Mesendoderm (in vitro differentiated cells): Measurements from ENCODE around the gene CNTROB. TPM values are rescaled to one million over a fixed set of nuclear protein-coding genes. Genes with fewer than 3 reads are reported as not detected.

ENCODE experiments used
- DNase-seq: peaks from one replicate; pipeline ENCODE4 v3.0.0; 2013
- H2AK5ac ChIP-seq: 2 replicates; pipeline ENCODE4 v1.6.1; 2013; ENCODE audit warnings: low read length, inconsistent platforms
- H2BK120ac ChIP-seq: 2 replicates; pipeline ENCODE4 v1.6.1; 2013; ENCODE audit warnings: low read depth, mild to moderate bottlenecking, low read length, moderate library complexity, mixed read lengths
- H2BK15ac ChIP-seq: replicated peaks from 2 replicates; pipeline ENCODE4 v1.6.1; 2013; ENCODE audit warnings: low read depth, mild to moderate bottlenecking, moderate library complexity
- H2BK5ac ChIP-seq: 2 replicates; pipeline ENCODE4 v1.6.1; 2013; ENCODE audit warnings: low read length, inconsistent platforms
- H3K18ac ChIP-seq: 2 replicates; pipeline ENCODE4 v1.6.1; 2013; ENCODE audit warnings: mild to moderate bottlenecking, low read length, mixed read lengths
- H3K23ac ChIP-seq: one replicate; pipeline ENCODE4 v1.6.1; 2013; ENCODE audit warnings: low read length
- H3K27ac ChIP-seq: 2 replicates; pipeline ENCODE4 v1.5.1; 2013; ENCODE audit warnings: low read depth, mild to moderate bottlenecking, inconsistent platforms, low read length, moderate library complexity
- H3K27me3 ChIP-seq: 2 replicates; pipeline ENCODE4 v1.6.1; 2013; ENCODE audit warnings: low read length, control low read depth, mild to moderate bottlenecking, inconsistent platforms; ENCODE audit not compliant: insufficient read depth, poor library complexity
- H3K36me3 ChIP-seq: 2 replicates; pipeline ENCODE4 v1.6.1; 2013; ENCODE audit warnings: low read length, inconsistent platforms; ENCODE audit not compliant: control insufficient read depth, insufficient read depth
- H3K4ac ChIP-seq: one replicate; pipeline ENCODE4 v1.6.1; 2013; ENCODE audit warnings: low read depth, mild to moderate bottlenecking, low read length, moderate library complexity
- H3K4me1 ChIP-seq: 2 replicates; pipeline ENCODE4 v1.6.1; 2013; ENCODE audit warnings: low read depth, low read length, inconsistent platforms; ENCODE audit not compliant: control insufficient read depth
- H3K4me2 ChIP-seq: 2 replicates; pipeline ENCODE4 v1.6.1; 2013; ENCODE audit warnings: low read length
- H3K4me3 ChIP-seq: 2 replicates; pipeline ENCODE4 v1.5.1; 2013; ENCODE audit warnings: mild to moderate bottlenecking, low read length
- H3K56ac ChIP-seq: one replicate; pipeline ENCODE4 v1.6.1; 2013; ENCODE audit warnings: low read length
- H3K79me1 ChIP-seq: 2 replicates; pipeline ENCODE4 v1.6.1; 2013; ENCODE audit warnings: low read length, inconsistent platforms
- H3K79me2 ChIP-seq: 2 replicates; pipeline ENCODE4 v1.6.1; 2013; ENCODE audit warnings: mild to moderate bottlenecking, low read length; ENCODE audit not compliant: control insufficient read depth, insufficient read depth
- H3K9ac ChIP-seq: 2 replicates; pipeline ENCODE4 v1.6.1; 2013; ENCODE audit warnings: low read length, inconsistent platforms
- H4K5ac ChIP-seq: one replicate; pipeline ENCODE4 v1.6.1; 2013; ENCODE audit warnings: low read length
- H4K8ac ChIP-seq: one replicate; pipeline ENCODE4 v1.6.1; 2013; ENCODE audit warnings: low read depth, mild to moderate bottlenecking, control low read depth, low read length, moderate library complexity
- WGBS: extraction: QIAGEN DNeasy Blood & Tissue Kit; methylation state at CpG from one replicate; pipeline ENCODE4 v1.1.7; 2013; ENCODE audit warnings: low lambda C conversion rate, missing lambda C conversion rate; ENCODE audit not compliant: insufficient coverage; ENCODE audit errors: extremely low coverage; 5-methylcytosine and 5-hydroxymethylcytosine counted together
- polyA plus RNA-seq, 2 experiments: library from polyadenylated mRNA; stranded (reverse); fragments of 200-250 nt; gene quantifications; one replicate each; pipeline ENCODE4 v1.2.3, GENCODE V29; 2013

The CNTROB gene
- 21.6 TPM for polyA plus RNA-seq (2013, experiment 1 of 2)
- 20.3 TPM for polyA plus RNA-seq (2013, experiment 2 of 2)

- H2BK5ac ChIP-seq, result peak within 1 kb of the TSS; percentile 81
- H3K23ac ChIP-seq, result peak within 1 kb of the TSS; percentile 97
- H3K9ac ChIP-seq, result peak within 1 kb of the TSS; percentile 98
- WGBS, result no CpG with 5 or more reads among the region's 55 CpGs
- peaks cover 9% of the 10 kb centered on the region for H3K79me1 ChIP-seq
- H3K4me2 ChIP-seq, result peak within 1 kb of the TSS; percentile 96
- H3K4me1 ChIP-seq, result peaks cover 5% of the 10 kb centered on the region
- H3K56ac ChIP-seq, result peak within 1 kb of the TSS; percentile 100
- no peak within 1 kb of the TSS for H4K5ac ChIP-seq
- no peak within 1 kb of the TSS for H3K27ac ChIP-seq
- H3K36me3 ChIP-seq, result no peaks in the 10 kb centered on the region
- H2AK5ac ChIP-seq, result no peak within 1 kb of the TSS
- peak; percentile 99 for DNase-seq
- peaks cover 8% of the 10 kb centered on the region for H3K27me3 ChIP-seq
- H3K4ac ChIP-seq, result no peak within 1 kb of the TSS
- peak within 1 kb of the TSS; percentile 94 for H3K4me3 ChIP-seq
- peaks cover 2% of the 10 kb centered on the region for H3K79me2 ChIP-seq
- H2BK15ac ChIP-seq, result no peak within 1 kb of the TSS
- H2BK120ac ChIP-seq, result no peak within 1 kb of the TSS
- H3K18ac ChIP-seq, result no peak within 1 kb of the TSS
- no peak within 1 kb of the TSS for H4K8ac ChIP-seq
Measured at GRCh38 chr17:7931709-7932482, at the start of gene CNTROB, which contains the start of gene TRAPPC1. Gene CNTROB (plus strand): TSS chr17:7932206. CDS start chr17:7933080, 874 bp downstream. Gene TRAPPC1 (minus strand): TSS chr17:7931946. CDS start chr17:7931829, 117 bp downstream.

- H3K27ac ChIP-seq, result no peak overlapping the region
- H2BK5ac ChIP-seq, result no peak overlapping the region
- peaks cover 4% of the 10 kb centered on the region for H3K4me1 ChIP-seq
- H4K5ac ChIP-seq, result no peak overlapping the region
- peaks cover 11% of the 10 kb centered on the region for H3K36me3 ChIP-seq
- no peak overlapping the region for H3K4me2 ChIP-seq
- H2BK120ac ChIP-seq, result no peak overlapping the region
- no peak overlapping the region for H3K9ac ChIP-seq
- peaks cover 3% of the 10 kb centered on the region for H3K79me1 ChIP-seq
- H3K4me3 ChIP-seq, result no peak overlapping the region
- DNase-seq, result no peak
- H3K18ac ChIP-seq, result no peak overlapping the region
- no peak overlapping the region for H3K4ac ChIP-seq
- H2AK5ac ChIP-seq, result no peak overlapping the region
- no peak overlapping the region for H2BK15ac ChIP-seq
- no peak overlapping the region for H4K8ac ChIP-seq
- no peak overlapping the region for H3K56ac ChIP-seq
- no peaks in the 10 kb centered on the region for H3K27me3 ChIP-seq
- WGBS, result no CpG with 5 or more reads among the region's 3 CpGs
- no peaks in the 10 kb centered on the region for H3K79me2 ChIP-seq
- no peak overlapping the region for H3K23ac ChIP-seq
Measured at GRCh38 chr17:7882629-7883028, 49.4 kb upstream of the CNTROB start.

GRCh38 chr17:7883781-7884386 is 48.1 kb upstream of the CNTROB start:
- H3K79me1 ChIP-seq, result peaks cover 6% of the 10 kb centered on the region
- no peak overlapping the region for H3K27ac ChIP-seq
- H3K4ac ChIP-seq, result no peak overlapping the region
- no peak overlapping the region for H4K8ac ChIP-seq
- no peak overlapping the region for H3K18ac ChIP-seq
- no peak overlapping the region for H3K4me2 ChIP-seq
- no peak overlapping the region for H2BK120ac ChIP-seq
- H3K23ac ChIP-seq, result no peak overlapping the region
- no CpG with 5 or more reads among the region's 3 CpGs for WGBS
- H3K79me2 ChIP-seq, result peaks cover 1% of the 10 kb centered on the region
- peaks cover 11% of the 10 kb centered on the region for H3K36me3 ChIP-seq
- no peak overlapping the region for H4K5ac ChIP-seq
- H3K4me1 ChIP-seq, result peaks cover 11% of the 10 kb centered on the region
- no peak for DNase-seq
- no peak overlapping the region for H2BK15ac ChIP-seq
- no peak overlapping the region for H2BK5ac ChIP-seq
- H3K9ac ChIP-seq, result peak overlapping the region; percentile 58
- H2AK5ac ChIP-seq, result no peak overlapping the region
- peak overlapping the region; percentile 11 for H3K56ac ChIP-seq
- no peak overlapping the region for H3K4me3 ChIP-seq
- no peaks in the 10 kb centered on the region for H3K27me3 ChIP-seq

GRCh38 chr17:7884581-7885366 is 47.2 kb upstream of the CNTROB start:
- peaks cover 5% of the 10 kb centered on the region for H3K79me1 ChIP-seq
- H2BK5ac ChIP-seq, result no peak overlapping the region
- peak overlapping the region; percentile 15 for H3K18ac ChIP-seq
- peaks cover 13% of the 10 kb centered on the region for H3K4me1 ChIP-seq
- H3K56ac ChIP-seq, result peak overlapping the region; percentile 97
- H3K27me3 ChIP-seq, result no peaks in the 10 kb centered on the region
- peak overlapping the region; percentile 69 for H2BK120ac ChIP-seq
- DNase-seq, result no peak
- H3K23ac ChIP-seq, result no peak overlapping the region
- H3K79me2 ChIP-seq, result peaks cover 1% of the 10 kb centered on the region
- peaks cover 9% of the 10 kb centered on the region for H3K36me3 ChIP-seq
- H3K4me3 ChIP-seq, result peak overlapping the region; percentile 58
- peak overlapping the region; percentile 84 for H3K9ac ChIP-seq
- H2BK15ac ChIP-seq, result no peak overlapping the region
- no peak overlapping the region for H3K4me2 ChIP-seq
- no CpG with 5 or more reads among the region's 100 CpGs for WGBS
- no peak overlapping the region for H3K27ac ChIP-seq
- no peak overlapping the region for H4K5ac ChIP-seq
- no peak overlapping the region for H4K8ac ChIP-seq
- peak overlapping the region; percentile 89 for H3K4ac ChIP-seq
- no peak overlapping the region for H2AK5ac ChIP-seq

- Histone ChIP-seq H3K79me1 (peaks cover 5% of the 10 kb centered on the region), H2BK15ac (no peak overlapping the region), H4K8ac (no peak overlapping the region), H3K4me1 (peaks cover 13% of the 10 kb centered on the region), H2AK5ac (no peak overlapping the region), H3K79me2 (peaks cover 1% of the 10 kb centered on the region), H3K4me3 (peak overlapping the region; percentile 68), H3K56ac (peak overlapping the region; percentile 97), H3K9ac (peak overlapping the region; percentile 84), H3K27ac (peak overlapping the region; percentile 18), H3K27me3 (no peaks in the 10 kb centered on the region), H2BK5ac (peak overlapping the region; percentile 14), H3K4me2 (peak overlapping the region; percentile 97), H3K4ac (peak overlapping the region; percentile 4), H3K18ac (peak overlapping the region; percentile 15), H2BK120ac (no peak overlapping the region), H4K5ac (no peak overlapping the region), H3K36me3 (peaks cover 6% of the 10 kb centered on the region), H3K23ac (no peak overlapping the region)
- no CpG with 5 or more reads among the region's 64 CpGs for WGBS
- peak; percentile 77 for DNase-seq
Measured at GRCh38 chr17:7885367-7886226, 46.4 kb upstream of the CNTROB start.
